ENCODE data around the gene CSTPP1.
A peak's percentile ranks its signal among the peaks of the same experiment; 100 is the strongest.
"Not testable (repeated sequence)": the region's sequence is repeated elsewhere in the genome, so short reads cannot be mapped to it uniquely, and the experiment has no call there.

Gene CSTPP1

DNA sequence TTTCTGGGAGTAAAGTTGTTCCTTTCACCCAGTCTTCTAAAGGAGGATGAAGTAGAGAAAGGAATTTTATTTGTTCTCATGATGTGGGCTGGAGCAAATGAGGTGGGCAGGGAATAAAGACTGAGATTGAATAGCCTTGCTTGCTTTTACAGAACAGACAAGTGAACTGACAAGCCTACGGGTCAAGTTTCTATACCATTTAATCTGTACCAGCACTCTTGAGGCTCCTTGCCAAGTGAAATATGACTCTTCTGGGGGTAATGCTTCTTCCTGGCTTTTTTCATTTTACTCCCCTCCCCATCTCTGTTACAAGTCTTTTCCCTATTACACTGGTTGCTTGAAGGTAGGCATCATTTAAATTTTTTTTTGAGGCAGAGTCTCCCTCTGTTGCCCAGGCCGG, 54.8 kb downstream of the CSTPP1 start:
- no peaks in the 10 kb centered on the region for H3K9me2 ChIP-seq (replicated peaks; ENCODE audit: control insufficient read depth, low read length)
- H3K4me3 ChIP-seq (ENCODE audit: low read length): no peak overlapping the region
- no peaks in the 10 kb centered on the region for H3K79me2 ChIP-seq (ENCODE audit: control insufficient read depth, low read length)
- H3K9me3 ChIP-seq (ENCODE audit: control insufficient read depth, insufficient read depth, low read length): no peaks in the 10 kb centered on the region
- no peaks in the 10 kb centered on the region for H3K27me3 ChIP-seq (ENCODE audit: control insufficient read depth, low read length)
- peaks cover 6% of the 10 kb centered on the region for H3K4me1 ChIP-seq (ENCODE audit: control insufficient read depth, low read length)
- no peaks in the 10 kb centered on the region for H4K20me1 ChIP-seq (ENCODE audit: control insufficient read depth, insufficient read depth, low read depth, low read length)
- H3K27ac ChIP-seq (ENCODE audit: low read depth, low read length): no peak overlapping the region
- H3F3A ChIP-seq (ENCODE audit: control insufficient read depth, insufficient read depth): no peaks in the 10 kb centered on the region
- H3K4me2 ChIP-seq (ENCODE audit: low read length): no peak overlapping the region
- TF ChIP-seq EZH2phosphoT487 (IDR thresholded peaks at IDR 0.05; ENCODE audit: borderline replicate concordance, low read length): no peak
- TF ChIP-seq, protein P1, sequence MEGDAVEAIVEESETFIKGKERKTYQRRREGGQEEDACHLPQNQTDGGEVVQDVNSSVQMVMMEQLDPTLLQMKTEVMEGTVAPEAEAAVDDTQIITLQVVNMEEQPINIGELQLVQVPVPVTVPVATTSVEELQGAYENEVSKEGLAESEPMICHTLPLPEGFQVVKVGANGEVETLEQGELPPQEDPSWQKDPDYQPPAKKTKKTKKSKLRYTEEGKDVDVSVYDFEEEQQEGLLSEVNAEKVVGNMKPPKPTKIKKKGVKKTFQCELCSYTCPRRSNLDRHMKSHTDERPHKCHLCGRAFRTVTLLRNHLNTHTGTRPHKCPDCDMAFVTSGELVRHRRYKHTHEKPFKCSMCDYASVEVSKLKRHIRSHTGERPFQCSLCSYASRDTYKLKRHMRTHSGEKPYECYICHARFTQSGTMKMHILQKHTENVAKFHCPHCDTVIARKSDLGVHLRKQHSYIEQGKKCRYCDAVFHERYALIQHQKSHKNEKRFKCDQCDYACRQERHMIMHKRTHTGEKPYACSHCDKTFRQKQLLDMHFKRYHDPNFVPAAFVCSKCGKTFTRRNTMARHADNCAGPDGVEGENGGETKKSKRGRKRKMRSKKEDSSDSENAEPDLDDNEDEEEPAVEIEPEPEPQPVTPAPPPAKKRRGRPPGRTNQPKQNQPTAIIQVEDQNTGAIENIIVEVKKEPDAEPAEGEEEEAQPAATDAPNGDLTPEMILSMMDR (IDR thresholded peaks at IDR 0.05; ENCODE audit: low read depth, low read length, poor library complexity, severe bottlenecking): no peak
- peaks cover 7% of the 10 kb centered on the region for H3K36me3 ChIP-seq (ENCODE audit: control insufficient read depth, low read length)

DNA sequence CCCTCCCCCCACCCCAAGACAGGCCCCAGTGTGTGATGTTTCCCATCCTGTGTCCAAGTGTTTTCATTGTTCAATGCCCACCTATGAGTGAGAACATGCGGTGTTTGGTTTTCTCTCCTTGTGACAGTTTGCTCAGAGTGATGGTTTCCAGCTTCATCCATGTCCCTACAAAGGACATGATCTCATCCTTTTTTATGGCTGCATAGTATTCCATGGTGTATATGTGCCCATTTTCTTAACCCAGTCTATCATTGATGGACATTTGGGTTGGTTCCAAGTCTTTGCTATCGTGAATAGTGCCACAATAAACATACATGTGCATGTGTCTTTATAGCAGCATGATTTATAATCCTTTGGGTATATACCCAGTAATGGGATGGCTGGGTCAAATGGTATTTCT, 55.8 kb downstream of the CSTPP1 start:
- not testable (repeated sequence) for H3K4me3 ChIP-seq (ENCODE audit: low read length); H3K36me3 ChIP-seq (ENCODE audit: control insufficient read depth, low read length); H3K9me3 ChIP-seq (ENCODE audit: control insufficient read depth, insufficient read depth, low read length); H3K9me2 ChIP-seq (replicated peaks; ENCODE audit: control insufficient read depth, low read length); H3F3A ChIP-seq (ENCODE audit: control insufficient read depth, insufficient read depth); H3K4me1 ChIP-seq (ENCODE audit: control insufficient read depth, low read length); H3K4me2 ChIP-seq (ENCODE audit: low read length); H4K20me1 ChIP-seq (ENCODE audit: control insufficient read depth, insufficient read depth, low read depth, low read length); H3K79me2 ChIP-seq (ENCODE audit: control insufficient read depth, low read length); H3K27ac ChIP-seq (ENCODE audit: low read depth, low read length); H3K27me3 ChIP-seq (ENCODE audit: control insufficient read depth, low read length)

DNA sequence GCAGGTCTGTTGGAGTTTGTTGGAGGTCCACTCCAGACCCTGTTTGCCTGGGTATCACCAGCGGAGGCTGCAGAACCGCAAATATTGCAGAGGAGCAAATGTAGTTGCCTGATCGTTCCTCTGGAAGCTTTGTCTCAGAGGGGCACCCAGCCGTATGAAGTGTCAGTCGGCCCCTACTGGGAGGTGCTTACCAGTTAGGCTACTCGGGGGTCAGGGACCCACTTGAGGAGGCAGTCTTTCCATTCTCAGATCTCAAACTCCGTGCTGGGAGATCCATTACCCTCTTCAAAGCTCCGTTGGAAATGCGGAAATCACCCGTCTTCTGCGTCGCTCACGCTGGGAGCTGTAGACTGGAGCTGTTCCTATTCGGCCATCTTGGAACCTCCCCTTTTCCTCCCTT, 61.2 kb downstream of the CSTPP1 start:
- H3K9me2 ChIP-seq (replicated peaks; ENCODE audit: control insufficient read depth, low read length); H3K4me2 ChIP-seq (ENCODE audit: low read length); H4K20me1 ChIP-seq (ENCODE audit: control insufficient read depth, insufficient read depth, low read depth, low read length); H3K4me3 ChIP-seq (ENCODE audit: low read length); H3K9me3 ChIP-seq (ENCODE audit: control insufficient read depth, insufficient read depth, low read length); H3K36me3 ChIP-seq (ENCODE audit: control insufficient read depth, low read length); H3K27me3 ChIP-seq (ENCODE audit: control insufficient read depth, low read length); H3K27ac ChIP-seq (ENCODE audit: low read depth, low read length): not testable (repeated sequence)
- Histone ChIP-seq H3K79me2 (ENCODE audit: control insufficient read depth, low read length) (peaks cover 12% of the 10 kb centered on the region), H3K4me1 (ENCODE audit: control insufficient read depth, low read length) (peaks cover 47% of the 10 kb centered on the region), H3F3A (ENCODE audit: control insufficient read depth, insufficient read depth) (peaks cover 20% of the 10 kb centered on the region)

DNA sequence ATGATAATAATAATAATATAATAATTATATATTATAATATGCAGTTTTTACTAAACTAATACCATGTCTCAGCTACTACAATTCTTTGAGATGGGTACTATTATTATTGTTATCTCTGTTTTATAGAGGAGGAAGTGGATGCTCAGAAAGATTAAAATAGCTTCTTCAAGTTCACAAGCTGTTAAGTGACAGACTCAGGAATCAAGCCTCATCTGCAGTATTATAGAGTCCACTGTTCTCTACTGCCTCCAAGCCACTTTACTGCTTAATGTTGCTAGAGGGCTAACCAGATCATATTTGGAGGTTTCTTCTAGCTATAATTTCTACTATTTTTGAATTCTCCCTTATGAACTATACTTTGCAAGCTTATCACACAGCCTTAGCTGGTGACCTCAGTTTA, 62.7 kb downstream of the CSTPP1 start:
- H3K36me3 ChIP-seq (ENCODE audit: control insufficient read depth, low read length): peaks cover 4% of the 10 kb centered on the region
- TF ChIP-seq, protein P1 (IDR thresholded peaks at IDR 0.05; ENCODE audit: low read depth, low read length, poor library complexity, severe bottlenecking): no peak
- no peak for TF ChIP-seq EZH2phosphoT487 (IDR thresholded peaks at IDR 0.05; ENCODE audit: borderline replicate concordance, low read length)

More for the DNA sequence above, 62.7 kb downstream of the CSTPP1 start:
- peaks cover 61% of the 10 kb centered on the region for H3K4me1 ChIP-seq (ENCODE audit: control insufficient read depth, low read length)
- no peaks in the 10 kb centered on the region for H3K9me2 ChIP-seq (replicated peaks; ENCODE audit: control insufficient read depth, low read length)
- peaks cover 34% of the 10 kb centered on the region for H3F3A ChIP-seq (ENCODE audit: control insufficient read depth, insufficient read depth)
- H4K20me1 ChIP-seq (ENCODE audit: control insufficient read depth, insufficient read depth, low read depth, low read length): no peaks in the 10 kb centered on the region
- H3K4me2 ChIP-seq (ENCODE audit: low read length): peak overlapping the region; percentile 62
- peak overlapping the region; percentile 95 for H3K27ac ChIP-seq (ENCODE audit: low read depth, low read length)
- no peaks in the 10 kb centered on the region for H3K27me3 ChIP-seq (ENCODE audit: control insufficient read depth, low read length)
- peak overlapping the region; percentile 51 for H3K4me3 ChIP-seq (ENCODE audit: low read length)
- H3K79me2 ChIP-seq (ENCODE audit: control insufficient read depth, low read length): peaks cover 12% of the 10 kb centered on the region
- H3K9me3 ChIP-seq (ENCODE audit: control insufficient read depth, insufficient read depth, low read length): no peaks in the 10 kb centered on the region

Data from DOHH2 (cell line).